Measurements from ENCODE around the gene SCAP.

- no peak for TF ChIP-seq CTCF (IDR thresholded peaks at IDR 0.05)
- no peak for TF ChIP-seq PBX3 (IDR thresholded peaks at IDR 0.05)
- TF ChIP-seq USF1 (IDR thresholded peaks at IDR 0.05; ENCODE audit: borderline replicate concordance, low read depth), result no peak
- TF ChIP-seq TAF1 (IDR thresholded peaks at IDR 0.05; ENCODE audit: borderline replicate concordance, low read depth, low read length), result no peak
- TF ChIP-seq POLR2AphosphoS5 (IDR thresholded peaks at IDR 0.05; ENCODE audit: low read depth, low read length), result no peak
- TF ChIP-seq TCF12 (IDR thresholded peaks at IDR 0.05), result no peak
- TF ChIP-seq YY1 (IDR thresholded peaks at IDR 0.05; ENCODE audit: low read depth), result no peak
- no peak for TF ChIP-seq MEF2A (IDR thresholded peaks at IDR 0.05; ENCODE audit: borderline replicate concordance, low read depth)
- TF ChIP-seq IRF3 (IDR thresholded peaks at IDR 0.05; ENCODE audit: low read depth, low read length), result no peak
- TF ChIP-seq REST (IDR thresholded peaks at IDR 0.05; ENCODE audit: low read depth, low read length), result no peak
Observed at GRCh38 chr3:47414161-47414564, 61.6 kb downstream of the SCAP start.

All from SK-N-SH (cell line).